GM18507 (cell line): ENCODE measurements around the gene C10orf105.

Experiments used
- DNase-seq: peaks from one replicate; pipeline ENCODE4 v3.0.0; 2011; ENCODE audit warnings: low read depth; ENCODE audit not compliant: insufficient read length; ENCODE audit errors: extremely low spot score
- FAIRE-seq: peaks from 2 replicates; lab custom pipeline; 2011; peaks lifted over from hg19 to GRCh38; lab: Jason Lieb, UNC

C10orf105 gene

DNA sequence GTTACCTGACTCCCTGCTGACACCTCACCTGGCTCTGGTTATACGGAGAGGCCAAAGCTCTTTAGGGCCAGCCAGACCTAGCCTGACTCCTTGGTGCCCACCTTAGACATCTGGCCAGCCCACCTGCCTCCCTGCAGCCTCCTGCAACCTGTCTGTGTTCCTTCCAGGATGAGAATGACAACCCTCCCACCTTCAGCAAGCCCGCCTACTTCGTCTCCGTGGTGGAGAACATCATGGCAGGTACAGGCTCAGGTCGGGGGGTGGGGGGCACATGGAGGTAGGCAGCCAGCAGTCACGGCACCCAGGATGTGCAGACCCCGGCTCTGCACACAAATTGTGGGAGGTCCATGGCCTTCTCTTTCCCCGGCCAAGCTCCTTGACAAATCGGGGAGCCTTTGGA is 32.1 kb downstream of the C10orf105 start:
- no peak for DNase-seq
- no peak for FAIRE-seq

GRCh38 chr10:71687077-71687476 is 32.5 kb downstream of the C10orf105 start:
- no peak for FAIRE-seq

DNA sequence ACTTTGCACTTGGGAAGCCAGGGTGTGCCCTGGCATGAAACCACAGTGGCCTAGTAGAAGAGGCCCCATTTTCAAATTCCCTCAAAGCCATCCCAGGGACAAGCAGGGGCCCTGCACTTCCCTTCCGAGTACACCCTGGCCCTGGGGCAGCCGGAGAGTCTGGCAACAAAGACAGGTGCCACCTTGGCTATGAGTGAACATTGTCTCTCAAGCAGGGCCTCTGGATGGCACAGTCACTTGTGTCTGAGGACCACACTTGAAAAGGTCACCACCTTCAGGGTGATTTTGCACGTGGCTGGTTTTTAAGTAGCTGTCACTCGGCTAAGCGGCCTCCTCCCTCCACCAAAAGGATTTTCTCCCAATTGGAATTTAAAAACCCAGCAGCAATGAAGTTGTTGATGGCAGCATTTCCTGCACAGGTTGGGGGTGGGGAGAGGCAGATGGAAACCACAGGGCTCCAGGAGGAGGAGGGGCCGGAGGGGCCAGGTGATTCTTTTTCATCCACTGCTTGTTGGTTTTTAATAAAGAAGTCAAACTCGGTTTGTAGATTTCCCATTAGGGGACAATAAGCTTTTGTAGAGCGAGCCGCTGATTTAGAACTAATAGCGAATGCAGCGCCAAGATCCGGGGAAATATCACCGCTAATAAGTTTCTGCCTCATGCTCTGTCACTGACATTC is 33.9 kb downstream of the C10orf105 start:
- no peak for FAIRE-seq
- DNase-seq: no peak

More at GRCh38 chr10:71687077-71687476, 32.5 kb downstream of the C10orf105 start:
- no peak for DNase-seq

GRCh38 chr10:71684356-71685173 is 35.0 kb downstream of the C10orf105 start:
- FAIRE-seq: no peak
- DNase-seq: no peak

- FAIRE-seq (no peak), DNase-seq (no peak)
These were observed 36.3 kb downstream of the C10orf105 start for GRCh38 chr10:71683301-71683700.

- no peak for FAIRE-seq
These were observed 37.6 kb downstream of the C10orf105 start for GRCh38 chr10:71681977-71682376.

GRCh38 chr10:71679425-71679824 is 40.2 kb downstream of the C10orf105 start:
- no peak for FAIRE-seq
- DNase-seq: no peak

More at GRCh38 chr10:71681977-71682376, 37.6 kb downstream of the C10orf105 start:
- DNase-seq: no peak

DNA sequence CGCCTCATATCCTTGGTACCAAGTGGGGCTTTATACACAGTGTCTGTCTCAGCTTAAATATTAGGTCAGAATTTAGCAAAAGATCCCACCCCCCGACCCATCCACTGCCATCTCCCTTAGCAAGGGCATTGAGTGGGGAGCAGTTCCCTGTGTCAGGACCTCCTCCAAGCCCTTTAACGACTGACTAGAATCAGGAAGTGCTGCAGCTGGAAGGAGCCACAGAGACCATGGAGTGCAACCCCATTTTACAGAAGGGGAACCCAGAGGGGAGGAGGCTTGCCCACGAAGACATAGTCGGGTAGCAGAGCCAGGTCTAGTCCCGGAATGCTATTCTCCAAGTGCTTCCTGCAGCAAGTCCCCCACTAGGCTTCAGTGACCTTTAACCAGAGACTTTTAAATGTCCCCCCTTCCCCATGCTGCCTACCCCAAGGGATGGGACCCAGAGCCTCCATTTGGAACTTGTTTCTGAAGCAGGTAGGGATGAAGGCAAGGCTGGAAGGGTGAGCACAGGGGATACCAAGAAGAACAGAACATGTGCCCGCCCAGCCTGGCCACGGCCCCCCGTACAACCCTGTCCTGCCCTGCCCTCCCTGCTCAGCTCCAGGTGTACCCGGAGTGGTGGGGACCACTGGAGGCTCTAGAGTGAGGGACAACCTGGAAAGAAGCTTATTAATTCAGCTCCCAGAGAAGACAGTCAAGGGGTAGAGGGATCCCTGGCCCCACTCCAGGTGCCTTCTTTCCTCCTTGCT is 41.3 kb downstream of the C10orf105 start:
- no peak for DNase-seq
- no peak for FAIRE-seq

- FAIRE-seq: no peak
- no peak for DNase-seq
These were observed 42.3 kb downstream of the C10orf105 start for GRCh38 chr10:71677261-71677660.

- no peak for FAIRE-seq
- DNase-seq: no peak
These were observed 44.1 kb downstream of the C10orf105 start for GRCh38 chr10:71675295-71675970.

- DNase-seq: no peak
- FAIRE-seq: no peak
These were observed 47.3 kb downstream of the C10orf105 start for GRCh38 chr10:71671994-71672946.

DNA sequence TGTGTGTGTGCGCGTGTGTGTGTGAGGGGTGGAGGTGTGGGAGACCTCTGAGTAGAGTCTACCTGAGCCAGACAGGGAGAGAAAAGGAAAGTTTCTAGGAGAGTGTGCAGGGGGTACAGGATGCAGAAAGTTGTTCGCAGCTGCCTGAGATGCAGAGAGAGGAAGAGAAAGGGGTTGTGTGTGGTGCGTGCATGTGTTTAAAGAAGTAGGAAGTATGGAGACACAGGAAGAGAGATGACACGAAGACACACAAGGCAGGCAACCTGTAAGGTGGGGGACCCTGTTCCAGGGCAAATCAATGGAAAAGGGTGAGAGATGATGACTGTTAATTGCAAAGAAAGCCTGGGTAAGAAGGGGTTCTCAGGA is 52.2 kb downstream of the C10orf105 start:
- DNase-seq (no peak), FAIRE-seq (no peak)

DNA sequence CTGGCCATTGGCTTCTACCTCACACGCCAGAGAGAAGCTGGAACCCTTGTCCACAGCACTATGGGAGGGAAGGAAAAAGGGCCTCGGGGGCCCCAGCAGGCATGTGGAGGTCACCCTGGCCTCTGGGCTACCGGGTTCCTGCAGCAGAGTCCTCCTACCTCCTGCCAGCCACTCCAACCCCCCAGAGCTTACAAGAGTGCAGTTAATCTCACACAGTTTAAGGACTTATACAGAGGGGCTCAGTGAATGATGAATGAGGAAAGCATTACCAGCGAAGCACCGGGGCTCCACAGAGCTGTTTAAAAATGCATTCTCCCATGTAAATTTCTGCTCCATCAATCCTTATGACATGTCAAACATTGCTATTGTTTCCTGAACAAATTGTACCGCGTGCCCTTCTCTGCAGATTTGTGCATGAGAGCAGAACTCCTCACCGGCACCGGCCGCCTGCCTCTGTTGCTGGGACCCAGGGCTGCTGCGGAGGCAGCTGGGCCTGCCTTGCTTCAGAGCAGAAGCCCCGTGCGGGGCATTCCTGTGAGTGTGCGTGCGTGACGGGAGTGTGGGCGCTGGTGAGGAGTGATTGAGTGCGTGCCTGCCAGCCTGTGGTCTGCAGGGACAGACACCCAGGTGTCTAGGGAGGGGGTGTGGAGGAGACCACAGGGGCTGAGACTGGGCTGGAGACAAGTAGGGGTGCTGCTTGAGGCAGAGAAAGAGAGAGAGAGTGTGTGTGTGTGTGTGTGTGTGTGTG is 52.8 kb downstream of the C10orf105 start:
- DNase-seq (no peak), FAIRE-seq (no peak)

GRCh38 chr10:71665456-71665855 is 54.1 kb downstream of the C10orf105 start:
- DNase-seq: no peak
- FAIRE-seq: no peak

GRCh38 chr10:71664585-71664984 is 55.0 kb downstream of the C10orf105 start:
- FAIRE-seq: no peak
- no peak for DNase-seq

DNA sequence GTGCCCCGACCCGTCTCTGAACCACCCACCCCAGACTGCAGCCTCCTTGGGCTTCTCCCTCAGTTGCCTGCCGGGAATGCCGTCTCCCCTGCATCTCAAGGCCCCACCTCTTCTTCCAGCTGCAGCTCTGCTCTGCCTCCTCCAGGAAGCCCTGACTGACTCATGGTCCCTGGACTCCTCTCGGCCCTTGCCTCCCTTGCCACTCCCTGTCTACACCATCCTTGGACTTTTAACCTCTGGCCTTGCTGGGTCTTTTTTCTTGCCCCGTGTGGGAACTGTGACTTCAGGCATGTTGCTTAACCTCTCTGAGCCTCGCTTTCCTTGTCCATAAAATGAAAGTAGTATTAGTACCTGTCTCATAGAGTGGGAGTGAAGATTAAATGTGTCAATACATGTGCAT is 56.3 kb downstream of the C10orf105 start:
- DNase-seq (no peak), FAIRE-seq (no peak)

GRCh38 chr10:71661779-71662336 is 57.7 kb downstream of the C10orf105 start:
- no peak for DNase-seq
- FAIRE-seq: no peak
